ENCODE measurements around the gene SPDYE4. TPM values are rescaled to one million over a fixed set of nuclear protein-coding genes. Genes with fewer than 3 reads are reported as not detected.

SPDYE4 gene
- not detected in 2 replicates for total RNA-seq

GRCh38 chr17:8758137-8758596 is at the start of gene SPDYE4:
SPDYE4 (minus strand) TSS chr17:8758546; CDS start chr17:8758382, 164 bp downstream.

GRCh38 chr17:8798846-8799569 is 40.7 kb upstream of the SPDYE4 start, which contains the start of gene MFSD6L:
MFSD6L (minus strand) TSS chr17:8799365; CDS start chr17:8799120, 245 bp downstream.

Other genes starting within 250 kb of the SPDYE4 start
- gene MYH10, start 127.8 kb downstream of the SPDYE4 start, total RNA-seq = 110 and 121 TPM in 2 replicates
- gene CCDC42, start 13.7 kb downstream of the SPDYE4 start, total RNA-seq = 0.17 TPM in 1 of 2 replicates, not detected in the other
- not detected in 2 replicates for gene MFSD6L, start 40.8 kb upstream of the SPDYE4 start, total RNA-seq
- not detected in 2 replicates for gene PIK3R6, start 109.1 kb upstream of the SPDYE4 start, total RNA-seq
- gene PIK3R5, start 207.2 kb upstream of the SPDYE4 start, total RNA-seq = not detected in 2 replicates

Measured in smooth muscle cell of trachea (primary cell).